IMR-90 (cell line): ENCODE data around the gene ZNF768. TPM values are rescaled to one million over a fixed set of nuclear protein-coding genes. Genes with fewer than 3 reads are reported as not detected.

Source experiments
- ATAC-seq: fragments of 200-7000 bp; cut with Tn5 transposase; 2 replicates; pipeline ENCODE4 v1.9.1; 2020; ENCODE audit warnings: low read depth, mild to moderate bottlenecking, moderate library complexity
- BruUV-seq: library from RNA; stranded (reverse); fragments of 400-500 nt; replicated peaks from 2 replicates; lab custom pipeline; 2021; lab: Mats Ljungman, UMichigan
- CTCF ChIA-PET: fragments of 300-600 bp; formaldehyde crosslinking; extraction: SDS; loops from one replicate; lab custom pipeline; 2021; ENCODE audit warnings: antibody characterized with exemption; lab: Yijun Ruan, JAX
- POLR2A ChIA-PET: fragments of 300-600 bp; sonication (Branson Sonifier 250); formaldehyde crosslinking; loops from one replicate; lab custom pipeline; 2022; ENCODE audit warnings: antibody characterized with exemption; ENCODE audit not compliant: unreplicated experiment; lab: Charles Lee
- DNase-seq: peaks from one replicate; pipeline ENCODE4 v3.0.0; 2013
- H2AFZ ChIP-seq: replicated peaks from 2 replicates; pipeline ENCODE3; 2013; ENCODE audit warnings: low read length, mild to moderate bottlenecking; ENCODE audit not compliant: poor library complexity
- H2AK5ac ChIP-seq: 2 replicates; pipeline ENCODE4 v1.6.1; 2013; ENCODE audit warnings: low read depth, low read length, inconsistent platforms
- H2AK9ac ChIP-seq: replicated peaks from 2 replicates; pipeline ENCODE3; 2013; ENCODE audit warnings: mild to moderate bottlenecking, low read depth, low read length, moderate library complexity; ENCODE audit not compliant: poor library complexity
- H2BK120ac ChIP-seq: 2 replicates; pipeline ENCODE4 v1.6.1; 2013; ENCODE audit warnings: low read depth, low read length, inconsistent platforms
- H2BK15ac ChIP-seq: 3 replicates; pipeline ENCODE4 v1.6.1; 2013; ENCODE audit warnings: low read depth, low read length, inconsistent platforms
- H2BK20ac ChIP-seq: 2 replicates; pipeline ENCODE4 v1.6.1; 2013; ENCODE audit warnings: low read depth, mild to moderate bottlenecking, inconsistent platforms, low read length, moderate library complexity
- H2BK5ac ChIP-seq: 2 replicates; pipeline ENCODE4 v1.6.1; 2013; ENCODE audit warnings: mild to moderate bottlenecking, low read depth, low read length, inconsistent platforms; ENCODE audit not compliant: poor library complexity, severe bottlenecking
- H3K14ac ChIP-seq: replicated peaks from 2 replicates; pipeline ENCODE4 v1.6.1; 2013; ENCODE audit warnings: low read depth, low read length, inconsistent platforms
- H3K18ac ChIP-seq: 2 replicates; pipeline ENCODE4 v1.6.1; 2013; ENCODE audit warnings: low read depth, low read length, control low read depth
- H3K23ac ChIP-seq: 2 replicates; pipeline ENCODE4 v1.6.1; 2013; ENCODE audit warnings: low read depth, low read length, inconsistent platforms
- H3K27ac ChIP-seq: 2 replicates; pipeline ENCODE4 v1.5.1; 2013; ENCODE audit warnings: mild to moderate bottlenecking, control low read depth, low read length; ENCODE audit not compliant: insufficient read depth
- H3K27me3 ChIP-seq: 2 replicates; pipeline ENCODE4 v1.6.1; 2013; ENCODE audit warnings: low read length; ENCODE audit not compliant: control insufficient read depth, insufficient read depth
- H3K36me3 ChIP-seq: 2 replicates; pipeline ENCODE4 v1.6.1; 2013; ENCODE audit warnings: low read length, mixed read lengths; ENCODE audit not compliant: control insufficient read depth, insufficient read depth
- H3K4ac ChIP-seq: 2 replicates; pipeline ENCODE4 v1.6.1; 2013; ENCODE audit warnings: low read depth, low read length, inconsistent platforms
- H3K4me1 ChIP-seq: 2 replicates; pipeline ENCODE4 v1.6.1; 2013; ENCODE audit warnings: low read length, mixed read lengths; ENCODE audit not compliant: control insufficient read depth, insufficient read depth
- H3K4me2 ChIP-seq: 2 replicates; pipeline ENCODE4 v1.6.1; 2013; ENCODE audit warnings: low read depth, mild to moderate bottlenecking, control low read depth, low read length, moderate library complexity
- H3K4me3 ChIP-seq: 2 replicates; pipeline ENCODE4 v1.5.1; 2013; ENCODE audit warnings: low read depth, mild to moderate bottlenecking, control low read depth, low read length, moderate library complexity; ENCODE audit not compliant: insufficient read depth
- H3K56ac ChIP-seq: 2 replicates; pipeline ENCODE4 v1.6.1; 2013; ENCODE audit warnings: low read length, inconsistent platforms; ENCODE audit not compliant: insufficient read depth; ENCODE audit errors: extremely low read depth
- H3K79me1 ChIP-seq, 2 experiments: 2 replicates each; pipeline ENCODE4 v1.6.1; 2013; ENCODE audit warnings: low read length in 2 of 2, inconsistent platforms in 1 of 2, low read depth in 1 of 2
- H3K9ac ChIP-seq: 2 replicates; pipeline ENCODE4 v1.6.1; 2013; ENCODE audit warnings: low read depth, low read length, control low read depth
- H3K9me1 ChIP-seq: 2 replicates; pipeline ENCODE4 v1.6.1; 2013; ENCODE audit warnings: low read length, inconsistent platforms; ENCODE audit not compliant: insufficient read depth
- H3K9me3 ChIP-seq: 2 replicates; pipeline ENCODE4 v1.6.1; 2013; ENCODE audit warnings: low read length; ENCODE audit not compliant: control insufficient read depth, insufficient read depth
- H4K20me1 ChIP-seq: 2 replicates; pipeline ENCODE4 v1.6.1; 2013; ENCODE audit warnings: low read length, inconsistent platforms; ENCODE audit not compliant: insufficient read depth
- H4K5ac ChIP-seq: 2 replicates; pipeline ENCODE4 v1.6.1; 2013; ENCODE audit warnings: mild to moderate bottlenecking, low read depth, low read length, control low read depth
- H4K8ac ChIP-seq, 2 experiments: 2 replicates each; pipeline ENCODE4 v1.6.1; 2013; ENCODE audit warnings: low read depth in 2 of 2, low read length in 2 of 2, control low read depth in 1 of 2, inconsistent platforms in 1 of 2
- H4K91ac ChIP-seq: 2 replicates; pipeline ENCODE4 v1.6.1; 2013; ENCODE audit warnings: low read depth, low read length, inconsistent platforms; ENCODE audit not compliant: insufficient read depth
- MAFK ChIP-seq: IDR thresholded peaks from 2 replicates; pipeline ENCODE4 v1.6.1; 2012; ENCODE audit warnings: low read depth, low read length, improper control_type of control experiment
- MXI1 ChIP-seq: IDR thresholded peaks from 2 replicates; pipeline ENCODE4 v1.6.1; 2012; ENCODE audit warnings: low read depth, mild to moderate bottlenecking, low read length, moderate library complexity, borderline replicate concordance
- RAD21 ChIP-seq: IDR thresholded peaks from 2 replicates; pipeline ENCODE4 v1.6.1; 2012; ENCODE audit warnings: low read length, improper control_type of control experiment
- USF2 ChIP-seq: fragments of 150-350 bp; IDR thresholded peaks from 2 replicates; pipeline ENCODE4 v1.6.1; 2017; ENCODE audit warnings: mild to moderate bottlenecking, antibody characterized with exemption, low read length, low read depth
- WGBS, 2 experiments: methylation state at CpG; one replicate each; pipeline versions ENCODE4 v1.1.5 to v1.1.7; 2013; ENCODE audit warnings: missing lambda C conversion rate in 2 of 2; ENCODE audit not compliant: insufficient read length in 1 of 2; ENCODE audit errors: extremely low coverage in 2 of 2; 5-methylcytosine and 5-hydroxymethylcytosine counted together
- dilution Hi-C: fragments of 300-500 bp; cut with HindIII; formaldehyde crosslinking; loops from one replicate; pipeline ENCODE4 v1.14.3; 2018; ENCODE audit warnings: low sequenced_read_pairs; ENCODE audit not compliant: unreplicated experiment
- in situ Hi-C: fragments of 300-500 bp; cut with MboI; formaldehyde crosslinking; loops from 3 replicates; pipeline ENCODE4 v1.14.3; 2019; ENCODE audit warnings: low sequenced_read_pairs, inconsistent platforms, mixed read lengths
- intact Hi-C: fragments of 100-400 bp; cut with micrococcal nuclease; formaldehyde crosslinking; loops from 2 replicates; pipeline ENCODE4 v1.10.0; 2022
- polyA plus RNA-seq, 3 experiments: library from polyadenylated mRNA; depleted of rRNA; stranded (reverse); fragments of >200 nt; gene quantifications; 2 replicates each; pipeline ENCODE4 v1.2.3, GENCODE V29; 2012; ENCODE audit warnings: low replicate concordance in 1 of 3
- total RNA-seq: library from RNA; depleted of rRNA; stranded (reverse); fragments of >200 nt; gene quantifications from 2 replicates; pipeline ENCODE4 v1.2.3, GENCODE V29; 2012
- TF ChIP-seq, protein P1 (sequence below): conservative IDR thresholded peaks from 2 replicates; pipeline ENCODE4 v1.5.1; 2012; ENCODE audit warnings: mild to moderate bottlenecking, low read depth, low read length, improper control_type of control experiment

The ZNF768 gene
- total and polyA plus RNA-seq, 2 of the 4 experiments (the other 2 are of a cell fraction) = 9.3 to 22.1 TPM

- ATAC-seq (no peak), DNase-seq (no peak)
- Histone ChIP-seq H3K36me3 (no peaks in the 10 kb centered on the region), H2BK15ac (no peak overlapping the region), H3K4me3 (no peak overlapping the region), H3K79me1 (no peaks in the 10 kb centered on the region), H3K4me1 (no peaks in the 10 kb centered on the region), H2BK120ac (no peak overlapping the region), H2AFZ (no peak overlapping the region), H3K4ac (no peak overlapping the region), H3K18ac (no peak overlapping the region), H3K27me3 (peaks cover 30% of the 10 kb centered on the region; the same call in 1 of the 2 replicates), H3K9me3 (no peaks in the 10 kb centered on the region), H2AK9ac (no peak overlapping the region), H2BK20ac (no peak overlapping the region), H4K5ac (no peak overlapping the region), H3K9ac (no peak overlapping the region), H2BK5ac (no peak overlapping the region), H3K27ac (no peak overlapping the region), H4K20me1 (no peaks in the 10 kb centered on the region), H3K4me2 (no peak overlapping the region), H3K14ac (no peak overlapping the region), H3K23ac (no peak overlapping the region), H3K56ac (no peak overlapping the region), H4K91ac (no peak overlapping the region), H2AK5ac (no peak overlapping the region), H4K8ac (no peak overlapping the region), H3K9me1 (no peaks in the 10 kb centered on the region)
- CTCF ChIA-PET = no interaction called here
- in situ Hi-C loops = no loop called here
- 83% methylated on average over 1 of the region's 3 CpGs; no CpG with 5 or more reads in 1 of the 2 experiments for WGBS, 2 experiments
- intact Hi-C loops = no loop called here
- BruUV-seq = no TSS peak
- dilution Hi-C loops = no loop called here
- TF ChIP-seq MXI1 (no peak), USF2 (no peak), MAFK (no peak), RAD21 (no peak)
- TF ChIP-seq, protein P1, sequence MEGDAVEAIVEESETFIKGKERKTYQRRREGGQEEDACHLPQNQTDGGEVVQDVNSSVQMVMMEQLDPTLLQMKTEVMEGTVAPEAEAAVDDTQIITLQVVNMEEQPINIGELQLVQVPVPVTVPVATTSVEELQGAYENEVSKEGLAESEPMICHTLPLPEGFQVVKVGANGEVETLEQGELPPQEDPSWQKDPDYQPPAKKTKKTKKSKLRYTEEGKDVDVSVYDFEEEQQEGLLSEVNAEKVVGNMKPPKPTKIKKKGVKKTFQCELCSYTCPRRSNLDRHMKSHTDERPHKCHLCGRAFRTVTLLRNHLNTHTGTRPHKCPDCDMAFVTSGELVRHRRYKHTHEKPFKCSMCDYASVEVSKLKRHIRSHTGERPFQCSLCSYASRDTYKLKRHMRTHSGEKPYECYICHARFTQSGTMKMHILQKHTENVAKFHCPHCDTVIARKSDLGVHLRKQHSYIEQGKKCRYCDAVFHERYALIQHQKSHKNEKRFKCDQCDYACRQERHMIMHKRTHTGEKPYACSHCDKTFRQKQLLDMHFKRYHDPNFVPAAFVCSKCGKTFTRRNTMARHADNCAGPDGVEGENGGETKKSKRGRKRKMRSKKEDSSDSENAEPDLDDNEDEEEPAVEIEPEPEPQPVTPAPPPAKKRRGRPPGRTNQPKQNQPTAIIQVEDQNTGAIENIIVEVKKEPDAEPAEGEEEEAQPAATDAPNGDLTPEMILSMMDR = no peak
- POLR2A ChIA-PET = no interaction called here
Observed at GRCh38 chr16:30511509-30511908, 14.9 kb downstream of the ZNF768 start.
